Fibroblast of gingiva (primary cell): ENCODE data around the gene CTSD.

Experiments used
- DNase-seq: peaks from one replicate; pipeline ENCODE4 v3.0.0-alpha.2; 2011; ENCODE audit warnings: low read depth

CTSD gene

GRCh38 chr11:1744891-1745700 is 18.6 kb downstream of the CTSD start:
- no peak for DNase-seq

- DNase-seq: no peak
Observed at GRCh38 chr11:1744137-1744886, 19.4 kb downstream of the CTSD start.

- no peak for DNase-seq
Observed at GRCh38 chr11:1743585-1744136, 20.1 kb downstream of the CTSD start.

DNA sequence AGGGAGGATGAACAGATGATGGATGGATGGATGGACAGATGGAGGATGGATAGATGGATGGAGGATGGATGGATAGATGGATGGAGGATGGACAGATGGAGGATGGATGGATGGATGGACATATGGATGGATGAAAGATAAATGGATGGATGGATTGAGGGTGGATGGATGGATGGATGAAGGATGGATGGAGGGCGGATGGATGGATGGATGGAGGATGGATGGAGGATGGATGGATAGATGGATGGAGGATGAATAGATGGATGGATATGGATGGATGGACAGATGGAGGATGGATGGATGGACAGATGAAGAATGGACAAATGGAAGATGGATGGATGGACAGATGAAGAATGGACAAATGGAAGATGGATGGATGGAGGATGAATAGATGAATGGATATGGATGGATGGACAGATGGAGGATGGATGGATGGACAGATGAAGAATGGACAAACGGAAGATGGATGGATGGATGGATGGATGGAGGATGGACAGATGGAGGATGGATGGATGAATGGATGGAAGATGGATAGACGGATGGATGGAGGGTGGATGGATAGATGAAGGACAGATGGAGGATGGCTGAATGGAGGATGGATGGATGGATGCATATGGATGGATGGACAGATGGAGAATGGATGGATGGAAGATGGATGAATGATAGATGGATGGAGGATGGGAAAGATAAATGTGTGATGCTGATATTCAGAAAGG is 20.7 kb downstream of the CTSD start:
- DNase-seq: no peak

- DNase-seq: no peak
Observed at GRCh38 chr11:1742371-1742770, 21.4 kb downstream of the CTSD start.

- no peak for DNase-seq
Observed at GRCh38 chr11:1741741-1742140, 22.0 kb downstream of the CTSD start.

- DNase-seq: no peak
Observed at GRCh38 chr11:1740786-1741530, 22.8 kb downstream of the CTSD start.

DNA sequence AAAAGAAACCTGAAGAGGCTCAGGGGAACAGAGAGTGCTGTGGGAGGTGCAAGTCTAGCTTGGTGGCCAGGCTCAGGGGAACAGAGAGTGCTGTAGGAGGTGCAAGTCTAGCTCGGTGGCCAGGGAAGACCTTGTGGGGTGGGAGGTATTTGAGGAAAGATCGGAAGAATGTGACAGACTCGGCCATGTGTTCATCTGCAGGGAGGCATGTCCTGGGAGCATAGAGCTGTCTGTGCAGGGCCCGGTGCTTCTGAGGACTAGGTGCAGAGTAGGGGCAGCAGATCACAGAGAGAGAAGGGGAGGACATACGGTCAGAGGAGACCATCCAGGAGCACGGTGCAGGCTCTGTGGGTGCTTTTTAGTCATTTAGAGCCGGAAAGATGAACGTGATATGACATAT is 24.2 kb downstream of the CTSD start:
- DNase-seq: no peak

DNA sequence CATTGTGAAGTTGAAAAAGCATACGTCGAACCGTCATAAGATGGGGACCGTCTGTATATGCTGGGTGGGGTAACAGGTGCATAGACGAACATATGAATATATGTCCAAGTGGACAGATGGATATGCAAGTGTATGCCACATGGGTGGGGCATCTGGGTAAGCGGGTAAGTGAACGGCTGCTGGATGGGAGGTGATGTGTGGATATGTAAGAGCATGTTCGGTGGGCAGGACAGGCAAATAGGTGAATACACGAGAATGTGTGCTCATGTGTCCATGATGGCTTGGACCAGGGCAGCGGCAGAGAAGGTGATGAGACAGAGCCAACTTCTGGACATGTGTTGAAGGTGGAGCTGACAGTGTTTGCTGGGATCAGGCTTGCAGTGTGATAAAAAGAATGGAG is 25.3 kb downstream of the CTSD start:
- DNase-seq: no peak

GRCh38 chr11:1737080-1737757 is 26.5 kb downstream of the CTSD start:
- DNase-seq: no peak

DNA sequence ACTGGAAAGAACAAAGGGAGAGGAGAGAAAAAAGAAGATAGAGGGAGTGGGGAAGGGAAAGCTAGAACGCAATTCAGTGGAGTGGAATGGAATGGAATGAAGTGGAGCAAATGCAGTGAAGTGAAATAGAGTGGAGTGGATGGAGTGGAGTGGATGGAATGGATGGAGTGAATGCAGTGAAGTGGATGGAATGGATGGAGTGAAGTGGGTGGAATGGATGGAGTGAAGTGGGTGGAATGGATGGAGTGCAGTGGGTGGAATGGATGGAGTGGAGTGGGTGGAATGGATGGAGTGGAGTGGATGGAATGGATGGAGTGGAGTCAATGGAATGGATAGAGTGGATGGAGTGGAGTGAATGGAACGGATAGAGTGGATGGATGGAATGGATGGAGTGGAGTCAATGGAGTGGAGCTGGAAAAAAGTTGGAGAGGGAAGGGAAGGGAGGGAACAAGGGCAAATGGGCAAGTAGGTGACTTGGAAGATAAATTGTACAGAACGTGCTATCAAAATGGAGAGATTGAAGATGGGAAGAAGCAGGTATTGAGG is 27.2 kb downstream of the CTSD start:
- DNase-seq: no peak

- DNase-seq: no peak
Observed at GRCh38 chr11:1735271-1735670, 28.5 kb downstream of the CTSD start.

GRCh38 chr11:1734641-1735081 is 29.1 kb downstream of the CTSD start:
- no peak for DNase-seq

GRCh38 chr11:1733716-1734640 is 29.7 kb downstream of the CTSD start:
- no peak for DNase-seq

GRCh38 chr11:1733009-1733715 is 30.6 kb downstream of the CTSD start:
- no peak for DNase-seq

DNA sequence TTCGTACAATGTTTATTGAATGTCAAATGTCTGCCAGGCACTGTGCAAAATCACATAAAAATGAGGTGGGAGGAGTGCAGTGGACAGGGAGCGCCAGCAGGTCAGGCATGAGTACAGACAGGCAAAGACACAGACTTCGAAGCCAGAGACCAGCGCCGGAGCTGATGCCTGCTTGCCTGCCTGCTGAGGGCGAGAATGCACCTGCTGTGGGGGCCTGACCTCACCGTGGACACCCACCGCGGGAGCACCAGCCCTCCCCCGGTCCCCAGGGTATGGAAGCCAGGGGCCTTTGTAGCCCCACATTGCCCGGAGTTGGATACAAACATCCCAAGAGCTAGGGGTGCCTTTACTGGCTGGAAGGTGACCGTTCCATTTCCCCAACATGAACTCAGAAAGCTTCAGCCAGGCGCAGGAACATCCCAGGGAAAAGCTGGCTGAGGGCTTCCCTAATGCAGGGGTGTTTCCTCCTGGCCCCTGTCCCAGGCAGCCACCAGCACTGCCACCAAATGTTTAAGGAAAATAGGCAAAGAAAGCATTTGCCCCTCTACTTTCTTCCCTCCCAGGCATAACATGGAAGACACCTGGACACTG is 31.2 kb downstream of the CTSD start:
- DNase-seq: no peak

GRCh38 chr11:1731451-1732059 is 32.2 kb downstream of the CTSD start:
- DNase-seq: no peak

DNA sequence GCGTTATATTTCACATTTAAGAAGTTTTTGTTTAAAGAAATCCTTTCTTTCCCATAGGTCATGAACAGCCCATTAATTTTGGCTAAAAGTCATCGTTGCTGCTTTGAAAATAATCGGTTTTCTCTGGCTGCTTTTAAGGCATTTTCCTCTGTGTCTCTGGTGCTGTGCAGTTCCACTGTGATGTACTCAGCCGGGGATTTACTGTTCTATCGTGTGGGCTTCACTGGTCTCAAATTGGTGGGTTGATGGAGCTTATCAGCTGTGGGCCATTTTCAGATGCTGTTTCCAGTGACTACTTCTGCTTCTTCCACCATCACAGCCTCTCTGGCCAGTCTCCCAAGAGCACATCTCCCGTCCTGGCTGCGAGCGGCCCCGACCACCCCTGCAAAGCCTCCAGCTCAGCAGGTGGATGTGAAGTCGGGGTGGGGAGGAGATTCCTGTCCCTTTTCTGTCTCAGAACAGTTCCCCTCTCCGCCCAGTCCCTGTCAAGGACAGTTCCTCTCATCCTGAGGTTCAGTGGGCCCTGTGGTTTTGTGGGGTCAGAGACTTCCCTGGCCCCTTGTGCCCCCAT is 33.6 kb downstream of the CTSD start:
- DNase-seq: no peak
